Mucosa of descending colon (tissue), 3 donors: ENCODE data around the gene SULT1C3. TPM values are rescaled to one million over a fixed set of nuclear protein-coding genes. Genes with fewer than 3 reads are reported as not detected.
A peak's percentile ranks its signal among the peaks of the same experiment; 100 is the strongest.

Experiments
- ATAC-seq: fragments of 200-7000 bp; cut with Tn5 transposase; one replicate; pipeline ENCODE4 v1.9.1; 2020; ENCODE audit warnings: mild to moderate bottlenecking, moderate library complexity
- DNase-seq, 3 donors: peaks; one replicate each; pipeline ENCODE4 v3.0.0-alpha.2; 2020
- H3K36me3 ChIP-seq: fragments of 200-600 bp; one replicate; pipeline ENCODE4 v1.8.0; 2021; ENCODE audit warnings: low read depth, mild to moderate bottlenecking
- H3K4me1 ChIP-seq: fragments of 200-600 bp; one replicate; pipeline ENCODE4 v1.8.0; 2021; ENCODE audit warnings: low read depth, mild to moderate bottlenecking
- H3K4me3 ChIP-seq: fragments of 200-600 bp; one replicate; pipeline ENCODE4 v1.8.0; 2021; ENCODE audit warnings: mild to moderate bottlenecking
- H3K9me3 ChIP-seq: fragments of 200-600 bp; one replicate; pipeline ENCODE4 v1.8.0; 2021; ENCODE audit warnings: mild to moderate bottlenecking
- intact Hi-C, 2 donors: fragments of 100-400 bp; cut with DNase I in 1 of 2; cut with micrococcal nuclease in 1 of 2; formaldehyde crosslinking; loops; one replicate each; pipeline versions ENCODE4 v1.11.0 to v1.11.1; 2022; cut with DNase I, micrococcal nuclease
- total RNA-seq, 3 donors: library from RNA; stranded (reverse); fragmentation: NEBNext Ultra II Directional in 2 of 3; extraction: Animal tissue kit (Norgen Biotek cat#: 25700) in 2 of 3; gene quantifications; one replicate each; pipeline versions ENCODE4 v1.2.1 to v1.2.4, GENCODE V29; 2021 to 2023
- TF ChIP-seq, protein P1 (sequence below): fragments of 200-600 bp; IDR thresholded peaks from one replicate; pipeline ENCODE4 v1.8.0; 2022; ENCODE audit warnings: antibody characterized with exemption, mild to moderate bottlenecking
- donor health status: DM: no; HTN: no; CAD: no; lungs with moderate emphysema.
- donor health status: DM: no; HTN: no; CAD: no.
- donor health status: DM: no; HTN: yes; CAD: no.

SULT1C3 gene
- total RNA-seq, 3 donors from 2014 or later: 0.34 TPM; not detected in 2

DNA sequence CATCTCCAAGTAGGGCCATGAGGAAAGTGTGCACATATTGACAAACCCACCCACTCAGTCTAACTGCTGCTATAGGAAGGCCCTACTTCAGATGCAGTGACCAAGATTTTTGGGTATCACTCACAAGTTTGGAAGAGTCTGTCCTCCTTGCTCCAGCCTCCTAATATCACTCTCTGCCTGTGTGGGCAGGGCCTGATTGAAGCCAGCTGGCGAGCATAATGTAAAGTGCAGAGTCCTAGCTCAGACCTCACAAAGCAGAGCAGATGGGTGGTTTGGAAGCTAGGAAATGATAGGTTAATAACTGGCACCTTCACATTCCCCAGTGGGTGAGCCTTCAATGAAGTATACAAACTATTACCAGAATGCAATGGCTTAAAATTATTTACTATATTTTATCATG, 11.2 kb upstream of the SULT1C3 start:
- Histone ChIP-seq H3K4me3 (no peak overlapping the region), H3K4me1 (no peaks in the 10 kb centered on the region), H3K9me3 (peaks cover 9% of the 10 kb centered on the region), H3K36me3 (no peaks in the 10 kb centered on the region)
- DNase-seq (no peak), ATAC-seq (peak; percentile 44)
- TF ChIP-seq, protein P1, sequence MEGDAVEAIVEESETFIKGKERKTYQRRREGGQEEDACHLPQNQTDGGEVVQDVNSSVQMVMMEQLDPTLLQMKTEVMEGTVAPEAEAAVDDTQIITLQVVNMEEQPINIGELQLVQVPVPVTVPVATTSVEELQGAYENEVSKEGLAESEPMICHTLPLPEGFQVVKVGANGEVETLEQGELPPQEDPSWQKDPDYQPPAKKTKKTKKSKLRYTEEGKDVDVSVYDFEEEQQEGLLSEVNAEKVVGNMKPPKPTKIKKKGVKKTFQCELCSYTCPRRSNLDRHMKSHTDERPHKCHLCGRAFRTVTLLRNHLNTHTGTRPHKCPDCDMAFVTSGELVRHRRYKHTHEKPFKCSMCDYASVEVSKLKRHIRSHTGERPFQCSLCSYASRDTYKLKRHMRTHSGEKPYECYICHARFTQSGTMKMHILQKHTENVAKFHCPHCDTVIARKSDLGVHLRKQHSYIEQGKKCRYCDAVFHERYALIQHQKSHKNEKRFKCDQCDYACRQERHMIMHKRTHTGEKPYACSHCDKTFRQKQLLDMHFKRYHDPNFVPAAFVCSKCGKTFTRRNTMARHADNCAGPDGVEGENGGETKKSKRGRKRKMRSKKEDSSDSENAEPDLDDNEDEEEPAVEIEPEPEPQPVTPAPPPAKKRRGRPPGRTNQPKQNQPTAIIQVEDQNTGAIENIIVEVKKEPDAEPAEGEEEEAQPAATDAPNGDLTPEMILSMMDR: no peak
- intact Hi-C loops: no loop called here

DNA sequence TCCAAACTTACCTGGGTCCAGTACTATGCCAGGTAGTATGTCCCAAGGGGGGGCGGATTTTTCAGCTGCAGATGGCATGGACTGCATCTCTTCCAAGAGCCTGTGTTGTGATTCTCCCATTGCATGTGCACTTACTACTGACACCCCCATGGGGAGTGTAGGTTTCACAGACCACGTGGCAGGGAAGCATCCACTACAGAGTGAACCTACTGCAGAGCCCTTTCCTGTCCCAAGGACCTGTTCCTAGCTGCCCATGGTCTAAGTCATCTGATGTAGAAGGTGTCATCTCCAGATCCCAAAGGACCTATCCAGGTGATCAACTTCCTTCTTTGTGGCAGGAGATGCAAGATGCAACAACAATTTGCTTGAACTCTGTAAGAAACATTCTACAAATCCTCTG, 9.9 kb upstream of the SULT1C3 start:
- H3K4me3 ChIP-seq: no peak overlapping the region
- ATAC-seq (no peak), DNase-seq (no peak)
- H3K9me3 ChIP-seq: no peaks in the 10 kb centered on the region
- intact Hi-C loops: no loop called here
- TF ChIP-seq, protein P1: no peak
- no peaks in the 10 kb centered on the region for H3K36me3 ChIP-seq
- no peaks in the 10 kb centered on the region for H3K4me1 ChIP-seq

GRCh38 chr2:108235577-108235976, 4.2 kb upstream of the SULT1C3 start:
- DNase-seq (no peak), ATAC-seq (no peak)
- intact Hi-C loops: no loop called here
- Histone ChIP-seq H3K4me1 (no peaks in the 10 kb centered on the region), H3K4me3 (no peak overlapping the region), H3K9me3 (peaks cover 22% of the 10 kb centered on the region), H3K36me3 (no peaks in the 10 kb centered on the region)
- TF ChIP-seq, protein P1: no peak

GRCh38 chr2:108236676-108237335, 3.0 kb upstream of the SULT1C3 start:
- H3K4me1 ChIP-seq: no peaks in the 10 kb centered on the region
- TF ChIP-seq, protein P1: no peak
- intact Hi-C loops: no loop called here
- H3K36me3 ChIP-seq: no peaks in the 10 kb centered on the region
- ATAC-seq: no peak
- peaks cover 22% of the 10 kb centered on the region for H3K9me3 ChIP-seq
- DNase-seq: no peak
- H3K4me3 ChIP-seq: no peak overlapping the region

DNA sequence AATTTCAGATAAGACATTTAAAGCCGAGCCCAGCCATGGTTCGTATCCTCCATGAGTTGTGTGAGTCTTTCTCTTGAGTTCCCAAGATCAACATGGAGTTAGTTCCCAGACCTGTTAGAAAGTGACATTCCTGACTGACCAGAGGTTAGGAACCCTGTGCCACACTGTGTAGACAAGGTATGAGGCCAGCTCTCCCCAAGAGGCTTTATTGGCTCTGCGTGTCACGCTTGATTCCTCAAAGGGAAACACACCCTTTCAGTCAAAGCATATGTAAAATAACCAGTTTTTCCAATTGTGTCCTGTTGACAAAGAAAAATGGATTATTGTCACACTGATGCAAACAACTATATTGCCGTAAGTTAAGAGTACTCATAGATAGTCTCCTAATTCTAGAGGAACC, 1.2 kb downstream of the SULT1C3 start:
- Histone ChIP-seq H3K4me3 (no peak overlapping the region), H3K9me3 (peaks cover 22% of the 10 kb centered on the region), H3K4me1 (no peaks in the 10 kb centered on the region), H3K36me3 (no peaks in the 10 kb centered on the region)
- DNase-seq (no peak), ATAC-seq (no peak)
- TF ChIP-seq, protein P1: no peak
- intact Hi-C loops: no loop called here

DNA sequence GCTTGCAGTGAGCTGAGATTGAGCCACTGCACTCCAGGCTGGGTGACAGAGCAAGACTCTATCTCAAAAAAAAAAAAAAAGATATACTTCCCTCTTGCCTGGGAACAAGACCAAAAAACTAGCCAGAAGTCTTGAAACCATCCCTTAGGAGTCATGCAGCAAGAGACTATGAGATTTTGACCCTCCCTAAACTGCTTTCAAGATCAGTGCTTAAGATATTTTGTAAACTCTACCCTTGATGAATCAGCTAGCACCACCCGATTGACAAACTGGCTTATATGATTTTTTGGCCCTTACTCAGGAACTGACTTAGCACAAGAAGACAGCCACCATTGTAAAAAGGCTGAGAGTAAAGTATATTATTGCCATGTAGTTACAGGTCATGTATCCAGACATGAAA, 3.8 kb downstream of the SULT1C3 start:
- no peak for DNase-seq
- peak; percentile 28 for ATAC-seq
- no peaks in the 10 kb centered on the region for H3K4me1 ChIP-seq
- no peak overlapping the region for H3K4me3 ChIP-seq
- TF ChIP-seq, protein P1: no peak
- no peaks in the 10 kb centered on the region for H3K36me3 ChIP-seq
- H3K9me3 ChIP-seq: no peaks in the 10 kb centered on the region
- intact Hi-C loops: no loop called here
